HG02840 (cell line): ENCODE data around the gene NUP205.

Experiments used
- ATAC-seq: cut with Tn5 transposase; IDR thresholded peaks from one replicate; pipeline ENCODE4 v1.9.1; 2021; ENCODE audit warnings: mild to moderate bottlenecking, moderate library complexity, moderate number of reproducible peaks; ENCODE audit not compliant: unreplicated experiment, low FRiP score

The NUP205 gene, protein sequence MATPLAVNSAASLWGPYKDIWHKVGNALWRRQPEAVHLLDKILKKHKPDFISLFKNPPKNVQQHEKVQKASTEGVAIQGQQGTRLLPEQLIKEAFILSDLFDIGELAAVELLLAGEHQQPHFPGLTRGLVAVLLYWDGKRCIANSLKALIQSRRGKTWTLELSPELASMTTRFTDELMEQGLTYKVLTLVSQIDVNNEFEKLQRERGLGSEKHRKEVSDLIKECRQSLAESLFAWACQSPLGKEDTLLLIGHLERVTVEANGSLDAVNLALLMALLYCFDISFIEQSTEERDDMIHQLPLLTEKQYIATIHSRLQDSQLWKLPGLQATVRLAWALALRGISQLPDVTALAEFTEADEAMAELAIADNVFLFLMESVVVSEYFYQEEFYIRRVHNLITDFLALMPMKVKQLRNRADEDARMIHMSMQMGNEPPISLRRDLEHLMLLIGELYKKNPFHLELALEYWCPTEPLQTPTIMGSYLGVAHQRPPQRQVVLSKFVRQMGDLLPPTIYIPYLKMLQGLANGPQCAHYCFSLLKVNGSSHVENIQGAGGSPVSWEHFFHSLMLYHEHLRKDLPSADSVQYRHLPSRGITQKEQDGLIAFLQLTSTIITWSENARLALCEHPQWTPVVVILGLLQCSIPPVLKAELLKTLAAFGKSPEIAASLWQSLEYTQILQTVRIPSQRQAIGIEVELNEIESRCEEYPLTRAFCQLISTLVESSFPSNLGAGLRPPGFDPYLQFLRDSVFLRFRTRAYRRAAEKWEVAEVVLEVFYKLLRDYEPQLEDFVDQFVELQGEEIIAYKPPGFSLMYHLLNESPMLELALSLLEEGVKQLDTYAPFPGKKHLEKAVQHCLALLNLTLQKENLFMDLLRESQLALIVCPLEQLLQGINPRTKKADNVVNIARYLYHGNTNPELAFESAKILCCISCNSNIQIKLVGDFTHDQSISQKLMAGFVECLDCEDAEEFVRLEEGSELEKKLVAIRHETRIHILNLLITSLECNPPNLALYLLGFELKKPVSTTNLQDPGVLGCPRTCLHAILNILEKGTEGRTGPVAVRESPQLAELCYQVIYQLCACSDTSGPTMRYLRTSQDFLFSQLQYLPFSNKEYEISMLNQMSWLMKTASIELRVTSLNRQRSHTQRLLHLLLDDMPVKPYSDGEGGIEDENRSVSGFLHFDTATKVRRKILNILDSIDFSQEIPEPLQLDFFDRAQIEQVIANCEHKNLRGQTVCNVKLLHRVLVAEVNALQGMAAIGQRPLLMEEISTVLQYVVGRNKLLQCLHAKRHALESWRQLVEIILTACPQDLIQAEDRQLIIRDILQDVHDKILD (N-terminal part only)

DNA sequence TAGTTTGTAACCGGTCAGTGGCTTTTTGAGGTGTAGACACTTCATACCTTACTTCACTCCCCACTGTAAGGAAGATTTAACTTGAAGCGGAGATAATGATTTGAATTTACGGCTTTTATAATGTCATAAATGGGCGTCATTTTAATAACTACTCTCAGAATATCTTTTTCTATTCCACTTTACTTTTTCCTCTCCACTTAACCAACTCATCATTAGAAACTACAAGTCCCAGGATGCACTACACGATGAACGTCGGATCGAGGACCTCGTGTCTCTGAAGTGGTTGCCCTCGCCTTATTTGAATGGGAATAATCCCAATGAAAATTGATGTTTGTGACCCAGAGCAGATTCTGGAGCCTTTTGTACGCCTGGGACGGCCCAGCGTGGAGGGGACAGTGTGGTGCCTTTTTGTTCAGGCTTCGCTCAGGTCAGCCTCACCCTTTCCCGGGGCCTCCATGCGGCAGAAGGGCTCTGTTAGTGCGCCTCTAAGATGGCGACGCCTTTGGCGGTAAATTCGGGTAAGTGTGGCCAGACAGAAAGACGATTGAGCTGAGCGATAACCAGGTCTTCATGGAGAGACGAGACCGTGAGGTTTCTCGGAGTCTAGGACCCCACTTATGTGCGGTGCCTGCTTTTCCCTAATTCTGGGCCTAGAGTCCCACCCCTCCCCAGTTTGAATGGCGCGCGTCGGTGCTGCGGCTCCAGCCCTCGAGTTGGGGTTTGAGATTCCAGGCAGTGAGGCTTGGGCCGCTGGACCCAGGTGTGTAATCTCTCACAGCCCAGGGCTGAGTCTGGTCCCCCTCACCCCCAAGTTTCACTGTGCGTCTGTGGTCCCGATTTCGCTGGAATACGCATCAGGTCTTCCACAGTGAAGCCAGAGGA lies at the start of gene NUP205:
Gene NUP205, plus strand, starts transcription at position 463 of the 882 bp plus-strand sequence. Its CDS starts 28 bp downstream, at position 491.
- peak; percentile 64 for ATAC-seq

DNA sequence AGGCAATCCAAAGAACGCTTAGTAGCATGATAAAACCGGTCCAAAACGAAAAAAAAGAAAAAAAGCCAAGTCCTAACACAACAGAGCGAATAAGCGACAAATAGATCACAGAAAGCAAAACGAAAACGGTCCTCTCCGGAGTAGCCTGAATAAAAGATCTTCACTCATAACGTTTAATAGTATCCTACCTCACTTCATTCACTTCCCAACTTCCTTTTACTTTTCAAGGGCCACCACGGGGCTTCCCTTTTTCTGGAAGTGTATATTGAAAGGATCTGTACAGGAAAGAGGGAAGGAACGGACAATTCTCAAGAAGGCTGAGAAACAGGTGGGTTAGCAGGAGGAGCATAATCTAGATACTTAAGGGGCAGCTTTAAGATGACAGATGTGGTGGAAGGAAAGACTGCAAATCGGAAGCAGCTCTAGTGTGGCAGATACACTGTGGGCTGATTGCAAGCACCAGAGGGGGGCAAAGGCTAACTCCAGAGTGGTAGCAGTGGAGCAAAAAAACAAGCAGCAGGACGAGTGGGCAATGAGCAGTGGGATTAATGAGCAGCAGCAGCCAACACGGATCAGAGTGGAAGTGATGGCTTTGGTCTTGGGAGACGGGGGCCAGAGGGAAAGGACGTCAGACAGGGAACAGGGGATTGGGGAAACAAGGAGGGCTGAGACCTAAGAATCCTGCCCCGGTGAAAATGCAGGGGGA lies 48.7 kb upstream of the NUP205 start:
- ATAC-seq = no peak

DNA sequence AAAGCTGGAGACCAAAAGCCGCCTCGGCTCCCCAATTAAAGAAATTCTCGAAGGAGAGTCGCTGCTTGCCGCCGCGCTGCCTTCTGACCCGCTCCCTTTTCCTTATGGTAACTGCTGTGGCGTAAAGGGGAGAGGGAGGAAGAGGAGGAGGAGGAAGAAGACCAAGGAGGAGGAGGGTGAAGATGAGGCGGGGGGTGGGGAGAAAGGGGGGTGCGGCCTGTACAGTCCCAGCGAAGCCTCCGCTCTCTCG lies 48.2 kb upstream of the NUP205 start:
- no peak for ATAC-seq

DNA sequence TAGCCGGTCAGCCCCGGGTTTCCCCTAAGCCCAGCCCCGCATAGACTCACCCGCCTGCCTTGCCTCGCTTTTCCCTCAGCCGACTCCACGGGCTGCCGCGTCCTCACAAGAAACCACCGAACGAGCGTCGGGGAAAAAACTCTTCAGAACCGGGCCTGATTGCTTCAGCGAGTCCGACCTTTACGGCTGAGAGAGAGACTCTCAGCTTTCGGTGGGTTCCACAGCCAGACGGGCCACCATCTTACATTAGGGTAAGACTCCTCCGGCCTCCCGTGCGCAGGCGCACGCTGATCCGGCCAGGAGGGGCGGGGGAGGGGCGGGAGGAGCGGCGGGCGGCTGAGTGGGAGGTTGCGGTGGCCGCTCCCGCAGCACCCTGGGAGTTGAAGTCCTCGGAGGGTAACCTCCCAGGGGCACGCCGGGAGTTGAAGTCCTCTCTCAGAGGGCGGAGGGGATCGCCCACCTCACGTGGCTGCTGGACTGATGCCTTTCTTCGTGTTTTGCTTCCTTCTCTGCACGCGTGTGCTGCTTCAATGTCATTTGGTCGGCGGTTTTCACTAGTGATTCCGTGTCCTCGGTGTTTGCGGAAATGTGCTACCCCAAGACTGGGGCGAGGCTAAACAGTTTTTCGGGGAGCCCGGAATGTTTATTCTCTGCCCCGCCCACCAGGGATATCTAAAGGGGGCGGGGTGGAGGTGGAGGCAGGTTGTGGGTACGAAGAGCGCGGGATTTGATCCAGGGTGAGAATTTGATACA lies 47.7 kb upstream of the NUP205 start, which contains the start of gene CNOT4:
Gene CNOT4, minus strand, starts transcription at position 264 of the 753 bp plus-strand sequence. CDS start 71,771 bp downstream, outside the sequence.
- ATAC-seq = peak; percentile 96

DNA sequence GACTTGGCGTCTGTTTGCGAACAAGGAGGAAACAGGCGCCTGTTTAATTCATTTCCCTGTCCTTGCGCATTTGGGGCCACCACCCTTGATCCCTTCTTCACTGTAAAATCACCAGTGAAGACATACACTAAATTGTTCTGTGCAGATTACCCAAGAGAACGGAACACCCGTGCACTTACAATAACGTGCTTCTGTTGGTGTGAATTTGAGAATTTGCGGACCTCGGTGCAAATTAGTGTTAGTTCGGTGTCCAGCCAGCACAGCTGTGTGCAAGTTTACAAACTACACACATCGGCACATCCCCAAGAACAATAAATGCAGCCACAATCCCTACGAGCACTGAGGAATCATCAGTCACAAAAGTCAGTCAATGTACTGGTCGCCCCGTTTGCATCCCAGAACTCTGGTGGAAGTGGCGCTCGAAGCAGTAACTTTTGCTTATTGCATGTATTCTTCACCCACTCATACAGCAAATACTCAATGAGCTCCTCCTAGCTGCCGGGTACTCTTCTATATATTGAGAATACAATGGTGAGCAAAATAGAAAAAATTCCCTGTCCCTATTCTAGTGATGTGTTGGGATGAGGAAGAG lies 47.0 kb upstream of the NUP205 start:
- ATAC-seq = no peak

DNA sequence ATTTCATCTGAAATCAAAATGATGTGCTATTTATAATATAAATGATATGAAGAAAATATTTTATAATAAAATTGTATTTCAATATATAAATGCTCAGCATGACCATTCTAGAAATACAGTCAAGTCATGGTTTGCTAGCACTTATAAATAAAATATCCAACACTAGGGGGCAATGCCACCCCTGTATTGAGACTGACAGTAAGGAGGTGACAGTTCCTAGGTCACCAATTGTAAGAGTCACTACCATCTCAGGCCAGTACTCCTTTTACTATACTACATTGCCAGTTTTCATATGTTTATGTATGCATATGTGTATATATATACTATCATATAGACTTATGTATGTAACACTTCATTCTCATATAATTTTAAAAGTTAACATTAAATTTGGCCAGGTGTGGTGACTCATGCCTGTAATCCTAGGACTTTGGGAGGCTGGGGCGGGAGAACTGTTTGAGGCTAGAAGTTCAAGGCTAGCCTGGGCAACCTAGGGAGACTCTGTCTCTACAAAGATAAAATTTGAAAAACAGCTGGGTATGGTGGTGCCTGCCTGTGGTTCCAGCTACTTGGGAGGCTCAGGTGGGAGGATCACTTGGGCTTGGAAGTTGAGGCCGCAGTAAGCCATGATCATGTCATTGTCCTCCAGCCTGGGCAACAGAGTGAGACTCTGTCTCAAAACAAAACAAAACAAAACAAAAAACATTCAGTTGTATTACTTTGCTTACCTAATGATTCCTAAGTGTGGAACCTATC lies 45.4 kb upstream of the NUP205 start:
- no peak for ATAC-seq

DNA sequence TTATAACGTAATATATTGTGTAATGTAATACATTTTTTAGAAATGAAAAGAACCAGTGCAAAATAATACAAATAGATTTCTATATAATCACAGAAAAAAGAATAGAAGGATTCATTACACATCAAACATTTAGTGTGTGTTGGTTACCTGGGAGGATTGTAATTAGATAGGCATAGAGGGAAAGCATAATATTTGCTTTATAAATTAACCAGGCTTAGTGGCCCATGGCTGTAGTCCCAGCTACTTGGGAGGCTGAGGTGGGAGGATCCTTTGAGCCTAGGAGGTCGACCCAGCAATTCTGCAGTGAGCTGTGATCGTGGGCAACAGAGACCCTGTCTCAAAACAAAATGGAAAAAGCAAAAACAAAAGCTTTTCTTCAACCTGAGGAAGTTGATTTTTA lies 42.9 kb upstream of the NUP205 start:
- ATAC-seq = no peak

DNA sequence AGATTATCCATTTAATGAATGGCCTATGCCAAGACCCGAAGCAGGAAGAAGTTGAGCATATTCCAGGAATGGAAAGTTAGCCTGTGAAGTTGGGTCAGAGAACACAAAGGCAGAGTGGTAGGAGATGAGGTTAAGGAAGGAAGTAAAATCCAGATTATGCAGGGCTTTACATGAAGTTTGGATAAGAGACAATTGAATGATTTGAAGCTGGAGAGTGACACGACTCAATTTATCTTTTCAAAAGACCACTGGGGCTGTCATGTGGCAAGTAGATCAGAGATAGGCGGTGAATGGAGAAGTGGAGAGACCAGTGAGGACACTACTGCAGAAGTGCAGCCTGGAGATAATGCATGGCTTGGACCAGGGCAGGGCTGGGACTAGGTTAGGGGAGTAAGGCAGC lies 40.7 kb upstream of the NUP205 start:
- no peak for ATAC-seq

DNA sequence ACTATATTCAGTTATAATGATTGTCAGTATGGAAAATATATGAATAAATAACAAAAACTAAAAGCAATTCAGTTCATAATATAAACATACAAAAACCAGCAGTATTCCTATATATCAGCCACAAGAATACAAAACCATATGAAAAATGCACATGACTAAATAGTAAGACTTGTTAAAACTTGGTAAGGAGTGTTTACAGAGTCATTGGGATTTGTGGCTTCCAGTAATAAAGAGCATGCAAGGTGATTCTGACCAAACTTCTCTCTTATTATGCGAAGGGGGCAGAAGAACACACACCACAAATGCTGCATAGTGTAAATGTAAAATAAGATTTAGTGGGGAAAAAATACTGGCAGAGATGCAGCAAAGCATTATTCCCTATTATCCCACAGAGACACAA lies 39.0 kb upstream of the NUP205 start:
- no peak for ATAC-seq

DNA sequence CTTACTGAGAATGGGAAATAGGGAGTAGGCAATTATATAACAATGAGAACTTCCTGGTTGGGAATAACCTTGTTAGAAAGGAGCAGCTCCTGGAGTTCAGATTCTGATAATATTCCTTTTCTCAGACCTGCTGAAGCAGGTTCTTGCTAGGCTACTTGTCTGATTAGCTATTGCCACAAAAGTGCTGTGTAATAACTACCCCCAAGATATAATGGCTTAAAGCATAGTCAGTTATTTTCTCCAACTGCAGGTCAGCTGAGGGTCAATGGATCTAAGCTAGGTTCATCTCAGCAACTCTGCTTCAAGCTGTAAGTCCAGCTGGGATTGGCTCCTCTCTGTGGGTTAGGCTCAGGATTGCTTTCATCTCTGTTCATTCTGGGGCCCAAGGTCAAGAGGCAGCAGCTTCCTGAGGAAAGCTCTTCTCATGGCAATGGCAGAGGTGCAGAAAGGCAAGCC lies 38.5 kb upstream of the NUP205 start:
- no peak for ATAC-seq

DNA sequence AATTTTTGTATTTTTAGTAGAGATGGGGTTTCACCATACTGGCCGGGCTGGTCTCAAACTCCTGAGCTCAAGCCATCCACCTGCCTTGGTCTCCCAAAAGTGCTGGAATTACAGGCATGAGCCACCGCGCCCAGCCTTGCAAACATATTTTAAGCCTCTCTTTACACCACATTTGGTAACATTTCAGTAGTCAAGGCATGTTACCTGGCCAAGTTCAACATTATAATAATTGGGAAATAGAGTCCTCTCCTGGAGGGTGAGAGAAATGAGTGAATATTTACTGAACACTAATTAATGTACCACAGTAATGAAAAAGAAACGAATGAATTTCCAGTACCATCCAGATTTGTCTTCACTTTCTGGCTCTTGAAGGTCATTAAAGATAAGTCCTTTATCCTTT lies 37.8 kb upstream of the NUP205 start:
- no peak for ATAC-seq

DNA sequence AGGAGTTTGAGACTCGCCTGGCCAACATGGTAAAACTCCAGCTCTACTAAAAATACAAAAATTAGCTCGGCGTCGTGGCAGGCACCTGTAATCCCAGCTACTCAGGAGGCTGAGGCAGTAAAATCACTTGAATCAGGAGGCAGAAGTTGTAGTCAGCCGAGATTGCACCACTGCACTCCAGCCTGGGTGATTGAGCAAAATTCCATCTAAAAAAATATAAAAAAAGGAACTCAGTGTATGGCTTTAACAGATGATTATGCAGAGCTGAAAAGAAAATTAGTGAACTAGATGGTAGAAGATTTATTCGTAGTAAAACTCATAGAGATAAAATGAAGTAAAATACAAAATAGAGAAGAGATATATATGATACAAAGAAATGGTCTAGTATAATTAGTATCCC lies 35.2 kb upstream of the NUP205 start:
- no peak for ATAC-seq

DNA sequence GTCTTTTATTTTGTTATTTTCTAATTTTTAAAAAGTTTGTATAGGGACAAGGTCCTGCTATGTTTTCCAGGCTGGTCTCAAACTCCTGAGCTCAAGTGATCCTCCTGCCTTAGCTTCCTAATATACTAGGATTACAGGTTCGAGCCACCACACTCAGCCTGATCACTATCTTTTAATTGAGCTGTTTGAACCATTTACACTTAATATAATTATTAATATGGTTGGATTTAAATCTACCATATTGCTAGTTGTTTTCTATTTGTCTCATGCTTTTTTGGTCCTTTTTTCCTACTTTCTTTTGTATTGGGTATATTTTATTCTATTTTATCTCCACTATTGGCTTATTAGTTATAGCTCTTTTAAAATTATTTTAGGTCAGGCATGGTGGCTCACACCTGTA lies 34.6 kb upstream of the NUP205 start:
- ATAC-seq = no peak

DNA sequence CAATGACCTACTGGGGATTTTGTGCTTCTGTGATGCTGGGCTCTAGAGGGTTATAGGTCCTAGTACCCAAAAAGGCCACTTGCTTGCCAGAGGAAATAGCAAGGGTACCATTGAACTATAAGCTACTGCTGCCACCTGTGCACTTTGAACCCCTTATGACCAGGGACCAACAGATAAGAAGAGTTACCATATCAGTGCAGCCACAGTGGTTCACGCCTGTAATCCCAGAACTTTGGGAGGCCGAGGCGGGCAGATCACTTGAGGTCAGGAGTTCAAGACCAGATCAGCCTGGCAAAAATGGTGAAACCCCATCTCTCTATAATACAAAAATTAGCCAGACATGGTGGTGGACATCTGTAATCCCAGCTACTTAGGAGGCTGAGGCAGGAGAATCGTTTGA lies 32.3 kb upstream of the NUP205 start:
- no peak for ATAC-seq

DNA sequence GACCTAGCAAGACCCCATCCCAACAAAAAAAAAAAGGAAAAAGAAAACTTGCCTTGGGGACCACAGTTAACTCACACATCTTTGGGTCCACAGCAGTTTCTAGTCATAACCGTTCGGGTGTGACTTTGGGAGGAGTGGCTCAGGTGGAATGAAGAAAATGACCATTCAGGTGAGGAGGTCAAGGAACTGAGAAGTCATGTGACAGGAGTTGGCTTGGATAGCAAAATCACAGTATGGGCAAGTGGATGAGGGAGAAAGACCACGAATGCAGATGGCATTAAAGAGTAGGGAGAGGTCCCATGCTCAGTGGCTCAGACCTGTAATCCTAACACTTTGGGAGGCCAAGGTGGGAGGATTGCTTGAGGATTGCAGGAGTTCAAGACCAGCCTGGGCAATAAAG lies 30.7 kb upstream of the NUP205 start:
- no peak for ATAC-seq

DNA sequence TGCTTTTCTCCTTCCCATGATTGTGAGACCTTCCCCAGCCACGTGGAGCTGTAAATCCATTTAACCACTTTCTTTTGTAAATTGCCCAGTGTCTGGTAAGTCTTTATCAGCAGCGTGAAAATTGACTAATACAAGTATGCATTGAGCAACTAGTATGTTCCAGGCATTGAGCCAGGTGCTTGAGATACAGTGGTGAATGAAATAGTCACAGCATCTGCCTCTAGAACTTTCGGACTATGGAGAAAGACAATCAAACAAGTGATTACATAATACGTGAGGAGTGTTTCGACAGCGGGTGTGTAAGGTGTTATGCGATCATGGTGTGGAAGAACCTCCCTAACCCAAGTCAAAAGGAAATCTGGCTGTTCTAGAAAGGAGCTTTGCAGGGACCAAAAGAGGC lies 21.6 kb upstream of the NUP205 start:
- no peak for ATAC-seq

DNA sequence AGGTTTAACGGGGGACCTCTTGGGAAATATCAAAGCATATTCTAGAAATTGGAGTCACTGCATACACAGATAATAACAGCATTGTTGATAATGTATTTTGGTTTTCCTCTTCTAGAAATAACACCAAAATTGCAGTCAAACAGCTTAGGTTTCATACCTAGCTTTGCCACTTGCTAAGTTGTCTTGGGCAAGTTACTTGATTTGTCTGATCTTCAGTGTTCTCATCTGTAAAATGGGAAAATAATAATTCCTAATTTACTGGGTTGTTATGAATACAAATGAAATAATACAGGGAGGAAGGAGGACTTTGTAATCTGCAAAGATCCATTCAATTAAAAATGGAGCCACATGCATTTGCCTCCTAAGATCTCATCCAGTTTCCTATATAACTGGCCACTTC lies 20.3 kb upstream of the NUP205 start:
- no peak for ATAC-seq
